NCI-H82 (cell line): Measurements from ENCODE around the gene FNDC3B.

Experiments
- DNase-seq: peaks from one replicate; lab custom pipeline; 2025; lab: John Stamatoyannopoulos, UW

The FNDC3B gene

DNA sequence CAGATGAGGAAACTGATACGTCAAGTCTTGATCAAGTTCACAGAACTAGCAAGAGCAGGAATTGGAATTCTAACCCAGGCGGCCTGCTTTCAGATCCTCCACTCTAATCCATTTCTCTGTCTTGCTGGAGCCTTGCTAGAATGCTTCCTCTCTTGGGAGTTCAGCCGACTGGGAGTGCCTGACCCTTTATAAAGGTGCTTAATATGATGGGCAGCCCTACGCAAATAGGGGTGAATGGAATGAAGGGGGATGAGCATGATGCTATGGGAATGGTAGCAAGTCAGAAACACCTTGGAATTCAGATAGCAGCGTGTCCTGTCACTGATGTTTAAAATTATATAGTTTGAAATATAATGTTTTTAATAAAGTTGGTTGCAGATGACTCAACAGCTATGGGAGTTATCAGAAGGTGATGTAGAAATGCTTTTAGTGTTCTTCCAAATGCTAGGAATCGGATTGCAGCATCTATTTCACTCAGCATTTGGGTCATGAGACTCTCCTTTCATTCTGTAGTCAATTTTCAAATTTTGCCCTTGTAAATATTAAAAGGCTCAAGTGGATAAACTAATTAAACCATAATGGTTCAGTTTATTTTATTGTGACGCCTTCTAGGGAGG lies 150.7 kb downstream of the FNDC3B start:
- DNase-seq = peak; percentile 27

DNA sequence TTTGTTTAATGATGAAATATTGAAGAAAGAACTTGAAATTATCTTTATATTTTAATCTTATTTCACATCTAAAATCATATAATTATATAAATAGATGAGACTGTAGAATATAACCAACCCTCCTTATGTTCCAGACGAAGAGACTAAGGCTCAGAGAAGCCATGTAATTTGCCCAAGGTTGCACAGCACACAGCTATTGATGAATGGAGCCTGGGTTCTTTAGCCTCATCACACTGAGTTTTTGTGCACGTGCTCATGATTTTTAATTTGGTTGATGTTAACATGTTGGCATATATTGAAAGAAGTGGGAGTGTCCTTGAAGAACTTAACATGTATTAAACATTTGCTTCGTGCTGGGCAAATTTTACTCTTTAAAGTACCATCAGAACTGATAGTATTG lies 151.6 kb downstream of the FNDC3B start:
- DNase-seq = no peak

DNA sequence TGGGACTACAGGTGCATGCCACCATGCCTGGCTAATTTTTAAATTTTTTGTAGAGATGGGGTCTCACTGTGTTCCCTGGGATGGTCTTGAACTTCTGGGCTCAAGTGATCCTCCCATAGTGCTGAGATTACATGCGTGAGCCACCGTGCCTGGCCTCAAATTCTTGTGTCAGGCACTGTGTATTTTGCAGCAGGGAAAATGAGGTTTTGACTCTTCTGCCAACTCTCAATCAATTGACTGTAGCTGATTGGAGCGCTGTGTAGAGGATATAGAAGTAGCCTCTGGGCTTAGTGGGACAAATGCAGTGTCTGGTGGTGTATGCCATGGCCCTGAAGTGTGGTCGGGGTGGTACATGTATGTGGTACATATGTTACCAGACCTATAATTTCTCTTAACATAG lies 152.3 kb downstream of the FNDC3B start:
- no peak for DNase-seq

DNA sequence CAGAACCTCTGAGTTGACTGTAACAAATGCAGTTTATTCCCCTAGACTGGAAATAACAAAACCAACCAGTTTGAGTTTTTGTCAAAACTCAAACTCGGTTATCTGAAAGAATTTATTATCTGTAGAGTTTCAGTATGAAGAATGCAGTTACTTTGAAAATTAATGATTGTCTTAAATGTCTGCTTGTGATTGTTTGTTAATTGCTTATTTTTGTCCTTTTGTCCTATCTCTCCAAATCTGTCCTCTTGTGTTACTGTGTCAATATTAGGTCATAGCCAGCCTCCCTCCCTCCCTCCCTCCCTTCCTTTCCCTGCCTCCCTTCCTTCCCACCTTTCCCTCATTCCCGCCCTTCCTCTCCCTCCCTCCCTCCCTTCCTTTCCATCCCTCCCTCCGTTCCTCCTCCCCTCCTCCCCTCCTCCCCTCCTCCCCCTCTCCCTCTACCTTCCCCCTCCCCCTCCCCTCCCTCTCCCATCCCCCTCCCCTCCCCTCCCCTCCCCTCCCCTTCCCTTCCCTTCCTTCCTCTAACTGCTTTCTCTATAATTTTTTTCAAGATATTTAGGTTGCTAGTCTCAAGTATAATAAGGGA lies 153.5 kb downstream of the FNDC3B start:
- no peak for DNase-seq

DNA sequence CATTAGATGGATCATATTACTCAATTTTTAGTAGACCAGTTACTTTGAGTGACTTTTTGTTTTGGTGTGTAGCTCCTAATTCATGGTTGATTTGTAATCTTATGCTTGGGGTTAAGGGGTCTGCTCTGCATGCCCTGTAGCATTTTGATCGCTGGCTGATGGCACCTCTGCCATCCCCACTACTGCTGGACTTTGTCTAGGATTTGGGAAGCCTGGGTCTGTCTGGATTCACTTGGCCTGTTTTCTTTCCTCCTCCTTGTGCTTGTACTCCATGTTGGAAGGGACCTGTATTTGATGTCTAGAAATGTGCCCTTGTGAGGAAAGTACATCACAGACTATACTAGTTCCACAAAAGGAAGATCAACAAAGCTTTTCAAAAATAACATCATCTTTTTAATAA lies 154.1 kb downstream of the FNDC3B start:
- no peak for DNase-seq

DNA sequence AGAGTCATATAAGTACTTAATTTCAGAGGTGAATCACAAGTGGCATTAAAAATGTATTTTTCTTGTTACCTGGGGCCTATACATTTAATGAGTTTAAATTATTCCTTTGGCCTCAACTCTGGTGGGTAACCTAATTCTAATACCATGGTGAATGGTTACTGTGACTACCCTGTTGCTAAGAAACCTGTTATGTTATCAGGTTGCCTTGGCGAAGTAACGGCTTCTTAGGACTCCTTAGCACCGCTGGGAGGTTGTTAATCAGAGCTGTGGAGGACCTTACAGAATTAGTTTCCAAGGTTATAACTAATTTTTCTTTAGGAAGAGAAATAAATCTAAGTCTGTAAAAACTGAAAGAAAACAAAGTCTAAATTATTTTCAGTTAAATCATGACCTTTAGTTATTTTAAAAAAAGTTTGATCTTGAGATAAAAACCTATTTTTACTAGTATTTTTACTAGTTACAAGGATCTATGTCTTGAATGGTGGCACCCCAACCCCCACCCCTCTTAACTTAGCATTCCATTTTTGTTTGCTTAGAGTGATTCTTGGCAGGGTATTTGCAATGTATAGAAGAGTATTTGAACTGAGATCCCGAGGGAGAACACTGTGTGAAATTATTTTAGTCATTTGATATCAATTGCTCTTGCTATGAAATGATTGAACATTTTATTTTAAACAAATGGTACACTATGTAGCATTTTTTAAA lies 155.5 kb downstream of the FNDC3B start:
- peak; percentile 75 for DNase-seq

DNA sequence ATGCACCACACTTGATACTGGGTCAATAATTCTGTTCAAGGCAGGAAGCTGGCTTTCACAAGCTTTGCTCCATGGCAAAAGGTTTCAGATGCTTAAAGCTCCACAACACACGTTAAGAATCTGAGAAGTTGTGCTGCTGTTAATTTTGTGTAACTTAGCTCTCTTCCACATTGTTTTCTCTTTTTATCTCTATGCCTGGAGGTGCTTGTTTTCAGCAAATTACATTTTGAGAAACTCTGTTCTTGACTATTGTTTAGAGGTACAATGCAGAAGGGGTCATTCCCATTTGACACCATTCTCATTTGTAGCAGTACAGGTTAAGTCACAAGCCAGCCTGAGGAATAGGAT lies 156.0 kb downstream of the FNDC3B start:
- no peak for DNase-seq

DNA sequence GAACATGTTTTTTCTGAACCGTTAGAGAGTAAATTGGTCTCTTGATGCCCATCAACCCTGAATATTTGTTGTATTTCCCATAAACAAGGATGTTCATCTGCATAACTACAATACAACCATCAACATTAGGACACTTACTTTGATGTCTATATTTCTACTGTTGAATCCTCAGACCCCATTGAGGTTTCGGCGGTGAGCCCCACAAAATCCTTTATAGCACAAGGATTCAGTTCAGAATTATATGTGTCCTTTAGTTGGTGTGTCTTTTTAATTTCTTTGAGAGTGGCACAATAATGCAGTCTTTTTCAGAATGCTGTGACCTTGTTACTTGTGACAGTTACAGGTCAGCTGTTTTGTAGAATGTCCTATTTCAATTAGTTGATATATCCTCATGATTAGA lies 158.0 kb downstream of the FNDC3B start:
- no peak for DNase-seq

DNA sequence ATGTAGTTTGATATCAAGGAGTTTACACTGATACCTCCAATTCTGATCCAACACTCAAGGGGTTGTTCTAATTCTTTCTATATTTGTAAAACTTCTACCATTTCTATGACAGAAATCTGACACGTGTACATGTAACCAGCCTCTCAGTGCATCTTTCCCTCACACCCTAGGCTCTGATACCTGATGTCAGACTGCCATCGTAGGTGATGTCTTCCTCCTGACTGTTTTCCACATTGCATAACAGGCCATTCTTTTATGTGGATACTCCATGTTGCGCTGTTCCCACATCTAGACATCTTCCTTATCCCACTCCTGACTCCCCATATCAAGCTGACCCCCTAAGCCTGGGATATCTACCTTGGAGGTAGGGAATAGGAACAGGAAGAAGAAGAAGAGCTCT lies 159.1 kb downstream of the FNDC3B start:
- no peak for DNase-seq

DNA sequence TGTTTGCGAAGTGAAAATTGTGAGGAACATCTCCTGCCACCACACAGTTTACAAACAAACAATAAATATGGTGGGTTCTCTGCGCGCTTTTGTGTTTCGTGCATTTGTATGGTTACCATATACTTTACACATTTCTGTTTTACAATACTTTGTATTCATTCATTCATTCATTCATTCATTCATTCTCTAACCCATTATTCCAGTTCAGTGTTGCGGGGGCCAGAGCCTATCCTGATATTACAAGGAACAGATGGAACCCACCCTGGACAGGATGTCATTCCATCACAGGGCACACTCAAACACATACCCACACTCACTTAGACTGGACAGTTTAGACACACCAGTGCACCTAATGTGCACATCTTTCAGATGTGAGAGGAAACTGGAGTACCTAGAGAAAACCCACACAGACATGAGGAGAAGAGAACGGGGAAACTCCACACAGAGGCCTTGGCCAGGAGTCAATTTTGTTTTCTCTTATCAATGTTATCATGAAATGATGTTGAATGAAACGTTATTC lies 160.5 kb downstream of the FNDC3B start:
- DNase-seq = no peak

DNA sequence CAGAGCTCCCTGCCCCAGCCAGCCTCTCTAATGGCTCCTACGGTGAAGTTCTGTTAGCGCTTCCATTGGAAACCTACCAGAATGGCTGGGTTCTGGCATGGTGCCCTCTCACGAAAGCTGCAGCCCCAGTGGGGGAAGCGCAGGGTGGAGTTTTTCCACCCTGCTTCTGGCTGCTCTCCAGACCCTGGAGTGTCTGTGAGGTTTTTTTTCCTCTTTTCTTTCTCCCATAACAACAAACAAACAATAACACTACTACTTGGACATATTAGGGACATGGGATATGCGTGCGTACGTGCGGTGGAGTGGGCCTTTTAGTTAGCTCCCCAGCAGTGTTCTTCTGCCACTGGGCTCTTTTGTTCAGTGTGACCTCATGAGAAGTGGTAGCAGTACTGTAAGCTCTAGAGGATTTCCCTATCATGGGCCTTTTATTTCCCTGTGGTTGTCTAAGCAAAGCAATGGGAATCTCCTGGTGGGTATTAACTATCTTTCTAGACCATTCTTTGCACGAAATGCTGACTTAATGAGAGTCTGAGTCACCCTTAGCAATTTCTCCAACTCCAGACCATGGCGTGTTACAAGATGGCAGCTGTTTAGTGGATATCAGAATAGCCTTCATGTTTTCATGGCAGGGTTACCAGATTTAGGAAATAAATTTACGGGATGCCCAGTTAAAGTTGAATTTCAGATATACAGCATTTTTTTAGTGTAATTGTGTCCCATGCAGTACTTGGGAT lies 161.9 kb downstream of the FNDC3B start:
- no peak for DNase-seq

DNA sequence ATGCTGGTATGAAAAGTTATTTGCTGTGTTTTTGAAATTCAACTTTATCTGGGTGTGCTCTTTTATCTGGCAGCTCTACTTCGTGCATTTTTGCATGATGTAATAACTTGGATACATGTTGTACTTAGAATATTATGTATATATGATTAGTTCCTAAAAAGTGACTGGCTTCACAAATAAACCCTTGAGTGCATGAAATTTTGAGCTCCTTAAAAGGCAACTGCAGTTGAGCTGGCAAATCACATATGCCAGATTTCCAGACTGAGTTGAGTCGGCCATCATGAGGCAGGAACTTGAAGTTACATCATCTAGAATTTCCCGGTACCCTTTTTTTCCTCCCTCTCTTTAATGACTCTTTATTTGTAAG lies 162.5 kb downstream of the FNDC3B start:
- DNase-seq = no peak

DNA sequence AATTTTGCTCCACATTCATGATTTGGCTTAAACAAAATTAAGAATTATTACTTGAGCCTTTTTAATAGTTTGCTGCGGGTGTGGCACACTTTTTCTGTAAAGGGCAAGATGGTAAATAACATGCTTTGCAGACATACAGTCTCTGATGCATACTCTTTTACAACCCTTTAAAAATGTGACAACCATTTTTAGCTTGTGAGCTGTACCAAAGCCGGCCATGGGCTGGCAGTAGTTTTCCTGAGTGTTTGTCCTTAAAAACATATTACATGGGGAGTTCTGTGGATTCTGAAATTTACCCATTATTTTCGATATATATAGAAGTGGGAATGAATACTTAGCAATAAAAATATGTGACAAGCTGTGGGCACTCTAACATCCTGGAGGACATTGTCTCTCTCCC lies 163.4 kb downstream of the FNDC3B start:
- no peak for DNase-seq

DNA sequence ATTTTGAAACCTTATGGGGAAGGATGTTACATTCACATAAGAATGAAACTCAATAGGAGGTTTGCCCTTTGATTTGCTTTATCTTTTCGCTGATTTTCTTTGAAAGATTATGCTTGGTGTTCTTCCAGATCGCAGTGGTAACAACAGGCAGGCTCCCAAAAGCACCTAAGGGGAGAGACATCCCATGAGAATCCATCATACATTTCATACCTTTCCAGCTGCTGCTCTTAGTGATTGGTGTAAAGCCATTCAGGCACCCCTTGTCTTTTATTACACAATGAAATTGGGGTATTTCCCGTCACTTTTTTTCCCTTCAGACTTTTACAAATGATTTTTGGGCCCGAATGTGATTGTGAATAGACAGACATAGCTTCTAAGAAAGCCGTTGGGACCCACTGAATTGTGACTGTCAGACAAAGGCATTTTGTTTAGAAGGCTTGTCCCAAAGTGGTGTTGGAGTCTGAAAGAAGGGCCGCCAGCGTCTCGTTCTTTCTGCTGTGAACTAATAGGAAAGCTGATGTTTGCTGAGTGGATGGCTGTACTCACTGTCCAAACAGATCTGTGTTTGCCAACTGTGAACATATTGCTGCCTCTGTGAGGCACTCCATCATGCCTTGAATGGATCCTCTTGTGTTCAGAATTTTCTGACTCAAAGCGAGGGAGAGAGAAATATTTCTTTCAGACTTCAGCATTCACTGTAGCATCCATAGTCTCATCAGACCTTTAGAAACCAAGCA lies 164.3 kb downstream of the FNDC3B start:
- no peak for DNase-seq

DNA sequence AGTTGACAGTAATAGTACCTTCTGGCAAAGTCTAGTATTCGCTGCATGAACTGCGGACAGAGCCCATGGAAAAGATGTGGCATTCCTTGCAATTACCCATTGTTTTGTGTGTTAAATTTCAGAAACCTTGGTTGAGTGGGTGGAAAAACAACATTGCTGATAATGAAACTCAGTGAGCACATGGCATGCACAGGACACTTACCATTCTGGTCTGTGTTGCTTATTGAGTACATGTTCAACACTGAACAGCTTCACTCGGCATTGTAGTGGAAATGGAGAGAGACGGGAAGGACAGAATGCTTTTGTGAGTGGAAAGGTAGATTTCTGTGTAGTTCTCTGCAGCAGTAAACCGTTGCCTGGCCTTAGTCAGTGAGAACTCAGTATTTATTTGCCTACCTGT lies 165.3 kb downstream of the FNDC3B start:
- DNase-seq = no peak

DNA sequence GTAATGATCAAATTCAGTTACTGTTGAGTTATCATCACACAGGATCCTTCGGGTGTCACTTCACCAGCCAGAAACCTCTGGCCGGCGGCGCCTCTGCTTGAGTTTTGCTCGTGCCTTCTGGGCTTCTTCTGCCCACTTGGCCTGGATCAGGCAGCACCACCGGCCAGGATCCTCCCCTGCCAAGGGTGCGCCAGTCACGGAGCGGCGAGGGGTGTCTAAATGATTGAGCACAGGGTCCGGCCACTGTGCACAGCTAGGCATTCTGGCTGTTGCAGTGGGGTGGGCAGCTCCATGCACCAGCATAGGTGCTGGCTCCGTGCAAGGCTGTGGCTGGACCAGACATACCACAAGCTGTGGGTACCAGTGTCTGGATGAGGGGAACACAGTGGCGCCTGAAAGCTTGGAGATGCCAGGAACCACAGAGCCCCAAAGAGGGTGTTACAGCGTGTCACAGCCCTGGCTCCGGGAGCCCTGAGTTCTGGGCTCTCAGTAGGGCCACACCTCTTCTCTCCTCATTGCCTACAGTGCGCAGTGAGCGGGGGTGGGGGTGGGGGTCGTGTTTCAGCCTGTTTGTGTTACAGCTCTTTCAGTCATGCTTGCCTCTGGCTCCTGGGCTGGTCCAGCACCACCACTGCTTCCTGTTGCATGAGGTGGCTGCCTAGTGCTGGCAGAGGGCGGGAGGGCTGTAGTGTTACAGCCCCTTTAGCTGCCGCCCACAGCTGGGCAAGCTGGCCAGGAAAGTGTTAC lies 169.4 kb downstream of the FNDC3B start:
- DNase-seq = no peak

DNA sequence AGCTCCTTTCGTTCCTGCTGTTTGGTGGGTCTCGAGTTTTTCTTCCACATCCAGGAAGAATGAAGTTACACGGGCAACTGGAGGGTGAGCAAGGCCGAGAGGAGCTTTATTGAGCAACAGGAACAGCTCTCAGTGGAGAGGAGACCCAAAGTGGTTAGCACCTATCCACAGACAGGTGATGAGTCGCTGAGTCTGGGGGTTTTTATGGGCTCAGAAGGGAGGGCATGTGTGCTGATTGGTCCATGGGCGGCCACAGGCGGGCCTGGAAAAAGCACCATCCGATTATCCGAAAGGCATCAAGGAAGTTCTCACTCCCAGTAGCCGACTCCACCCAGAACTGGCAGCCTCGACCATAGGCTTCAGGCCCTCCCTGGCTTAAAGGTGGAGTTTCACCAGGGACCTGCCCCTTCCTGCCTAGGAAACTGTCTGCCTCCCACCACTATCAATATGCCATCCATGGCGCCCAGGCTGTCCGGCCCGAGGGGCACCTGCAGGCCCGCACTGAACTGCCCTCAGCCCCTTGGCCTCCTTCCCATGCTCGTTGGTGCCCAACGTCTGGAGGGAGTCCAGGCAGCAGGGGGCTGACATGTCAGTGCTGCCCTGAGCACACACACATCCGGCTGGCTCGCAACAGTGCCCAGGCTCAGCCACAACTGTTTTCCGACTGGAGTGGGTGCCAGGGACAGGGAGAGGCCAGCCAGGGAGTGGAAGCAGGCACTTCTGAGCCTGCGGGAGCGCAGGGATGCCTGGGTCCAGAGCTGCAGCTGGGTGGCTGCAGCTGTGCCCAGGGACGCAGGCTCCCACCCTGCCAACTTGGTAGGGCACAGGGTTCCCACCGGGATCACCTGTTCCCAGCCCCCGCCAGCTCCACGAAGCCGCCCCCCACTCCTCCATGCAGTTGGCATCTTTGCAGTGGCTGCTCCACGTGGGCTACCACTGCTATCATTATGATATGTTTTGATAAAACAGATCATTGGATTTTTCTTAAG lies 170.2 kb downstream of the FNDC3B start:
- DNase-seq = no peak

DNA sequence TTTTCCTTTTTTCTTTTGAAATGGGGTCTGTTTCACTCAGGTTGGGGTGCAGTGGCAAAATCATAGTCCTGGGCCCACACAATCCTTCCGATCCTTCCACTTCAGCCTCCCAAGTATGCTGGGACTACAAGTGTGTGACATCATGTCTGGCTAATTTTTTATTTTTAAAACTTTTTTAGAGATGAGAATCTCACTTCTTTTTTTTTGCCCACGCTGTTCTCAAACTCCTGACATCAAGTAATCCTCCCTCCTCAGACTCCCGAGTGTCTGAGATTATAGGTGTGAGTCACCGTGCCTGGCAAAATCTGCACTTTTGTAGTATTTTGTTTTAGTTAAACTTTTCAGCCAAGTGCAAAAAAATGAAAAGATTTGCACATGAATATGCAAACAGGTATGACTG lies 171.0 kb downstream of the FNDC3B start:
- DNase-seq = no peak

DNA sequence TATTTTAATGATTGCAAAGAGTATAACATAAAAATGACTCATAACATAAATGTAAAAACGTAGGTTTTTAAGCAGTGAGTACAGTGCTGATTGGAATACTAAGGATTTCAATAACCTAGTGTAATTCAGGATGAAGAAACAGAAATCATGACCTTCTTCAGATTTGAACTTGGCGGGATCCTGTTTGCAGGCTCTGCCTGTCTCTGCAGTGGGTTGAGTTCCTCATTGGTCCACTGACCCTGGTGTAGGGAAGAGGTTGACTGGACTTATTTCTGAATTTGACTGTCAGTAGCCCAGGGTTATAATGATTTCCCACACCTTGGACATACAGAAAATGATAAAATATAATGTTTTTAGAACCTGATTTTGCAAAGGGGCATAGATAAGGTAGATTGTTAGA lies 171.7 kb downstream of the FNDC3B start:
- no peak for DNase-seq

DNA sequence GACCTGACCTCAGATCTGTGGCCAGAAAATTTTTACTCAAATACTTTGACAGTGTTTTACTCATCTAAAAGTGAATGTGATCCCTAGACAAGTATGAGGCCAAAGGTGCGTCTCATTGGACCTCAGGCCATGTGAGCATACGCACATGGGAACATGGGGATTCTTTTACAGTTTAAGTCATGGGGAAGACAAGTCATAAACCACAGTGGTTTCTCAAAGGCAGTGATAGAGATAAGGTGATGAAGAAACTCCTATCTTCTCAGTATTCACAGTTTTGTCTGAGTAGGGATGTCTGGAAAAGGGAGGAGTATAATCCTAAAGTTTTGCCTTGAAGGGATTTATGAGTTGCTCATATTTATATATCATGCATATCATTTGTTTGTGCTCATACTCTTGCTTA lies 173.8 kb downstream of the FNDC3B start:
- no peak for DNase-seq
